ENCODE measurements around the gene FAM174C. TPM values are rescaled to one million over a fixed set of nuclear protein-coding genes. Genes with fewer than 3 reads are reported as not detected.
A peak's percentile ranks its signal among the peaks of the same experiment; 100 is the strongest.

The FAM174C gene
- total and polyA plus RNA-seq, 2 experiments from 2014 or later: 31.2 to 34.4 TPM

DNA sequence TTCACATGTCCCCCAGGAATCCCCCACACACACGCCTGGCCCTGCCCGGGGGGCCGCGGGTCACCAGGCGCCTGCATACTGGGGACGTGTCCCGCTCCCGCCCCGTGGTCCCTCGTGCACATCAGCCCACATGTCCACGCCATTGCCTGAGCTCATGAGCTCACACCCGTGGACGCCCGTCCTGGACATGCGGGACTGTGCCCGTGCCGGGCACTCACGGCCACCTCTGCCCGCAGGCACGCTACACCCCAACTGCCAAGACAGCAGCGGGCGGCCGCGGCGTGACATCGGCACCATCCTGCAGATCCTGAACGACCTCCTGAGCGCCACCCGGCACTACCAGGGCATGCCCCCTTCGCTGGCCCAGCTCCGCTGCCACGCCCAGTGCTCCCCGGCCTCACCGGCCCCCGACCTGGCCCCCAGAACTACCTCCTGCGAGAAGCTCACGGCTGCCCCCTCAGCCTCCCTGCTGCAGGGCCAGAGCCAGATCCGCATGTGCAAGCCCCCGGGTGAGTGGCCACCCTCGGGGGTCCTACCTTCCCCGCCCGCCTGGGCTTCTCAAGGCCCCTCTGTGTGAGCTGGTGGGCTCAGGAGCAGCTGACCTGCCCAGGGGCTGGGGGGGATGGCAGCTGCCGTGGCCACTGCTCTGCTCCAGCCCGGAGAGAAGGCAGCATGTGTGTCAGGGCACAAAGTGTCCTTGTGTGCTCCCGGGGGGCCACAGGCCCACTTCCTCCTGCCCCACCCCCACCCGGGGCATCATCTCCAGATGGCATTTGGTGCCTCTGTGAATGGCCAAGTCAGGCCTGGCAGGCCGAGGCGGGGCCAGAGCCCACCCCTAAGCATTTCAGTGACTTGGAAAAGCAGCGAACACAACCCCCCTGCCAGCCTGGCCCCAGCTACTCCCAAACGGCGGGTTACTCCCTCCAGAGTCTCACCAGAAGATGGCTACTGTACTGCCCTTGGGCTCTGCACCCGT is 19.9 kb upstream of the FAM174C start:
- Histone ChIP-seq H3K4me1 (ENCODE audit: low read depth) (peaks cover 14% of the 10 kb centered on the region), H3K36me3 (peaks cover 44% of the 10 kb centered on the region), H3K27me3 (no peaks in the 10 kb centered on the region), H3K27ac (peak overlapping the region; percentile 31), H3K4me3 (no peak overlapping the region), H3K9me3 (ENCODE audit: low read depth) (no peaks in the 10 kb centered on the region)
- no peak for DNase-seq (ENCODE audit: low read depth in 1 of 2, low spot score in 1 of 2)
- TF ChIP-seq, protein P1, sequence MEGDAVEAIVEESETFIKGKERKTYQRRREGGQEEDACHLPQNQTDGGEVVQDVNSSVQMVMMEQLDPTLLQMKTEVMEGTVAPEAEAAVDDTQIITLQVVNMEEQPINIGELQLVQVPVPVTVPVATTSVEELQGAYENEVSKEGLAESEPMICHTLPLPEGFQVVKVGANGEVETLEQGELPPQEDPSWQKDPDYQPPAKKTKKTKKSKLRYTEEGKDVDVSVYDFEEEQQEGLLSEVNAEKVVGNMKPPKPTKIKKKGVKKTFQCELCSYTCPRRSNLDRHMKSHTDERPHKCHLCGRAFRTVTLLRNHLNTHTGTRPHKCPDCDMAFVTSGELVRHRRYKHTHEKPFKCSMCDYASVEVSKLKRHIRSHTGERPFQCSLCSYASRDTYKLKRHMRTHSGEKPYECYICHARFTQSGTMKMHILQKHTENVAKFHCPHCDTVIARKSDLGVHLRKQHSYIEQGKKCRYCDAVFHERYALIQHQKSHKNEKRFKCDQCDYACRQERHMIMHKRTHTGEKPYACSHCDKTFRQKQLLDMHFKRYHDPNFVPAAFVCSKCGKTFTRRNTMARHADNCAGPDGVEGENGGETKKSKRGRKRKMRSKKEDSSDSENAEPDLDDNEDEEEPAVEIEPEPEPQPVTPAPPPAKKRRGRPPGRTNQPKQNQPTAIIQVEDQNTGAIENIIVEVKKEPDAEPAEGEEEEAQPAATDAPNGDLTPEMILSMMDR (IDR thresholded peaks at IDR 0.05; ENCODE audit: low read depth, low read length): no peak

DNA sequence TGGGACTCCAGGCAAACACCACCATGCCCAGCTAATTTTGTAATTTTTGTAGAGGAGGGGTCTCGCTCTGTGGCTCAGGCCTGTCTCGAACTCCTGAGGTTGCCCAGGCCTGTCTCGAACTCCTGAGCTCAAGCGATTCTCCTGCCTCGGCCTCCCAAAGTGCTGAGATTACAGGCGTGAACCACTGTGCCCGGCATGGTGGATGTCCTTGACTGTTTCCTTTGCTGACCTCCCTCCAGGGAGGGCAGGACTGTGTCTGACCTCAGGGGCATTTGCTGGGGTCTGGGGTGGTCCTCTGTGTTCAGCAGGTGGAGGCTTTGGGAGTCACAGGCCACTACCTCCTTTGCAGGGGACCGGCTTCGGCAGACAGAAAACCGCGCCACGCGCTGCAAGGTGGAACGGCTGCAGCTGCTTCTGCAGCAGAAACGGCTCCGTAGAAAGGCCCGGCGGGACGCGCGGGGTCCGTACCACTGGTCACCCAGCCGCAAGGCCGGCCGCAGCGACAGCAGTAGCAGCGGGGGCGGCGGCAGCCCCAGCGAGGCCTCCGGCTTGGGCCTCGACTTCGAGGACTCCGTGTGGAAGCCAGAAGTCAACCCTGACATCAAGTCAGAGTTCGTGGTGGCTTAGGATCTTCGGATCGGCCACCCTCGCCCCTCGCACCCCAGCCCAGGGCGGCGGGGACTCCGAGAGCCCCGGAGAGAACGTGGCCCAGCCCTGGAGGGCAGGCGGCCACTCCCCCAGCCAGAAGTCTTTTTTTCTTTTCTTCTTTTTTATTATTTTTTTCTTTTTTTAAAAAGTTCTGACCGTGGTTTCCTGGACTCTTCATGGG is 18.5 kb upstream of the FAM174C start:
- Histone ChIP-seq H3K4me3 (no peak overlapping the region), H3K36me3 (peaks cover 44% of the 10 kb centered on the region), H3K27me3 (no peaks in the 10 kb centered on the region), H3K4me1 (ENCODE audit: low read depth) (peaks cover 21% of the 10 kb centered on the region), H3K9me3 (ENCODE audit: low read depth) (no peaks in the 10 kb centered on the region), H3K27ac (peak overlapping the region; percentile 64)
- no peak for DNase-seq (ENCODE audit: low read depth in 1 of 2, low spot score in 1 of 2)
- TF ChIP-seq, protein P1 (IDR thresholded peaks at IDR 0.05; ENCODE audit: low read depth, low read length): no peak

DNA sequence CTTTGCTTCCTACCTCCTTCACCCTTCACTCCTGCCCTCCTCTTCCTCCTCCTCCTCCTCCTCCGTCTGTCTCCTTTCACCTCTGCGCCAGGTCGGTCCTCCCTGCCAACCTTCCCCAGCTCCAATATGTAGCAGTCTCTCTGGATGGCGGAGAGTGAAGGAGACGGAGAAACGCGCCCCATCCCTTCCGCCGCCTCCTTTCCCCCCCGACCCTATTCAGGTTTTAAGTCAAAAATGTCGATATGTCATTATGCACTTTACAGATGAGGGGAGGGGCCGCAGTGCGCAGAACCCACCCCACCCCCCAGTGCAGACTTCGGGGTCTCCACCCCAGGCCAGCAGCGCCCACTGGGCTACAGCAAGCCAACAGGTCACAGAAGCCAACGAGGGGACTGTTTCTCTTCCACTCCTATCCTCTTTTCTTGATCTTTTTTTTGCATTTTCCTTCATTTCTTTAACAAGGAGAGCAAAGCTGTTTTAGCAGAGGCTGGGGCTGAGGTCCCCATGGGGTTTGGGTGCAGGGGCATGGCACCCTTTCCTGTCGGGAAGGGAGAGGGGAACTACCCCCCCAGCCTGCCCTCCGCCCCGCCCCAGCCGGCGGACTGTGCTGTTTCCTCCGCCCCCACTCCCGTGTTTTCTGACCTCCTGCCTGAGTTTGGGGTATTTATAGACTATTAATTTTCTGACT is 17.7 kb upstream of the FAM174C start:
- peak overlapping the region; percentile 64 for H3K27ac ChIP-seq
- no peaks in the 10 kb centered on the region for H3K27me3 ChIP-seq
- H3K9me3 ChIP-seq (ENCODE audit: low read depth): no peaks in the 10 kb centered on the region
- peaks cover 44% of the 10 kb centered on the region for H3K36me3 ChIP-seq
- no peak for DNase-seq (ENCODE audit: low read depth in 1 of 2, low spot score in 1 of 2)
- H3K4me1 ChIP-seq (ENCODE audit: low read depth): peaks cover 21% of the 10 kb centered on the region
- no peak overlapping the region for H3K4me3 ChIP-seq
- TF ChIP-seq, protein P1 (IDR thresholded peaks at IDR 0.05; ENCODE audit: low read depth, low read length): no peak

DNA sequence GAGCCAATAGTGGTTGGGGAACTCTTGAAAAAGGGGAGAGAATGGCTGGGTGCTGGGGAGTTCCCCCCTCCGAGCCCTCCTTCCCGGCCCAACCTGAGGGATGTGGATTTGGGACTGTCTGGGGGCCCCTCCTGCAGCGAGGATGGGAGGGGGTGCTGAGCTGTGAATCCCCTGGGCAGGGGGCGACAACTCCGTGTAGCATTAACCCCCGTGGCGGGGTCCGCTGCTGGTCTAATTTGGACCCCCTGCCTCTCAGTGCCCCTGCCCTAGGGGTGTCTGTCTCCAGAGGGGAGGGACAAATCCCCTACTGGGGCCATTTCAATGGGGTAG is 17.2 kb upstream of the FAM174C start:
- no peak for DNase-seq (ENCODE audit: low read depth in 1 of 2, low spot score in 1 of 2)
- peaks cover 44% of the 10 kb centered on the region for H3K36me3 ChIP-seq
- no peak overlapping the region for H3K4me3 ChIP-seq
- no peaks in the 10 kb centered on the region for H3K27me3 ChIP-seq
- H3K27ac ChIP-seq: peak overlapping the region; percentile 64
- peaks cover 21% of the 10 kb centered on the region for H3K4me1 ChIP-seq (ENCODE audit: low read depth)
- TF ChIP-seq, protein P1 (IDR thresholded peaks at IDR 0.05; ENCODE audit: low read depth, low read length): no peak
- H3K9me3 ChIP-seq (ENCODE audit: low read depth): no peaks in the 10 kb centered on the region

DNA sequence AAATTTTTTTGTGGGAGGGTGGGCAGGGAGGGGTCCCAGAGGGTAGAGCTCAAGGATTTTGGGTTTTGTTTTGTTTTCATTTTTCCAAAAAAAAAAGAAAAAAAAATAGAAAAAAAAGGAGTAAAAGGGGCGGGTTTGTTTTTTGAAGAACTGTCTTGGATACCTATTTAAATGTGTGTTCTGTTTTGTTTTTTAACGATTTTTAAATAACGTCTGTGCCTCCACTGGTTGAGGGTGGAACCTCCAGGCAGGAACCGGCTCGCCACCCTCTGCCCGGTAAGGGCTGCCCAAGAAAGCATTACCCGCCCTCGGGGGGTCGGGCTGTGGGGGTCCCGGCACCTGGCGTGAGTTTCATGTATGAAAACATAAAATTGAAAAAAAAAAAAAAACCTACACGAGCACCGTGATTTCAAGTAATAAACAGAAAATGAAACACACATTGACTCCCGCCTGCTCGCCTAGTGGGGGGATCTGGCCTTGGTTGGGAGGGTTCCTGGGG is 16.6 kb upstream of the FAM174C start:
- Histone ChIP-seq H3K4me1 (ENCODE audit: low read depth) (peaks cover 21% of the 10 kb centered on the region), H3K27ac (peak overlapping the region; percentile 64), H3K27me3 (no peaks in the 10 kb centered on the region), H3K4me3 (no peak overlapping the region), H3K9me3 (ENCODE audit: low read depth) (no peaks in the 10 kb centered on the region), H3K36me3 (peaks cover 39% of the 10 kb centered on the region)
- TF ChIP-seq, protein P1 (IDR thresholded peaks at IDR 0.05; ENCODE audit: low read depth, low read length): no peak
- no peak for DNase-seq (ENCODE audit: low read depth in 1 of 2, low spot score in 1 of 2)

Measured in cardiac muscle cell (in vitro differentiated cells and primary cell).